DMS114 treated with DMSO at 0.1 percent for 48 hours (cell line): Measurements from ENCODE around the gene KCNG1.
A peak's percentile ranks its signal among the peaks of the same experiment; 100 is the strongest.

Experiments
- DNase-seq: peaks from one replicate; lab custom pipeline; 2025; ENCODE audit not compliant: unreplicated experiment; lab: John Stamatoyannopoulos, UW

Gene KCNG1

GRCh38 chr20:50957276-50957675 is 65.6 kb downstream of the KCNG1 start:
- peak; percentile 65 for DNase-seq

- DNase-seq: no peak
Measured at GRCh38 chr20:50953821-50954220, 69.1 kb downstream of the KCNG1 start.
